Small intestine (tissue), 7 donors: ENCODE data around the gene NTPCR. TPM values are rescaled to one million over a fixed set of nuclear protein-coding genes. Genes with fewer than 3 reads are reported as not detected.
"Not testable (repeated sequence)": the region's sequence is repeated elsewhere in the genome, so short reads cannot be mapped to it uniquely, and the experiment has no call there.

Experiments used
- DNase-seq, 2 donors: peaks; one replicate each; pipeline versions ENCODE4 v3.0.0 to v3.0.0-alpha.2; 2013
- FAIRE-seq: peaks from 2 replicates; lab custom pipeline; 2012; peaks lifted over from hg19 to GRCh38; lab: Jason Lieb, UNC
- H3K27ac ChIP-seq, 3 donors: one replicate each; pipeline ENCODE4 v1.5.1; 2013; ENCODE audit warnings: low read length in 2 of 3, mild to moderate bottlenecking in 2 of 3, control low read depth in 1 of 3, inconsistent platforms in 1 of 3, low read depth in 1 of 3, moderate library complexity in 1 of 3
- H3K27me3 ChIP-seq, 3 donors: one replicate each; pipeline ENCODE4 v1.6.1; 2013; ENCODE audit warnings: low read length in 3 of 3, inconsistent platforms in 1 of 3; ENCODE audit not compliant: control insufficient read depth in 3 of 3, insufficient read depth in 3 of 3
- H3K36me3 ChIP-seq, 3 donors: one replicate each; pipeline ENCODE4 v1.6.1; 2013; ENCODE audit warnings: low read length in 3 of 3, inconsistent platforms in 1 of 3, low read depth in 1 of 3, mild to moderate bottlenecking in 1 of 3, moderate library complexity in 1 of 3; ENCODE audit not compliant: control insufficient read depth in 3 of 3, insufficient read depth in 2 of 3
- H3K4me1 ChIP-seq, 3 donors: one replicate each; pipeline ENCODE4 v1.6.1; 2013; ENCODE audit warnings: low read length in 2 of 3, inconsistent platforms in 1 of 3, low read depth in 1 of 3, mild to moderate bottlenecking in 1 of 3, moderate library complexity in 1 of 3; ENCODE audit not compliant: control insufficient read depth in 3 of 3, insufficient read depth in 2 of 3
- H3K4me3 ChIP-seq, 3 donors: one replicate each; pipeline ENCODE4 v1.5.1; 2013; ENCODE audit warnings: low read length in 3 of 3, control low read depth in 1 of 3, inconsistent platforms in 1 of 3, low read depth in 1 of 3, mild to moderate bottlenecking in 1 of 3, moderate library complexity in 1 of 3
- H3K9me3 ChIP-seq, 2 donors: one replicate each; pipeline ENCODE4 v1.6.1; 2013; ENCODE audit warnings: low read depth in 1 of 2, low read length in 1 of 2; ENCODE audit not compliant: control insufficient read depth in 2 of 2, insufficient read depth in 1 of 2
- WGBS, 3 donors: extraction: QIAGEN DNeasy Blood & Tissue Kit; methylation state at CpG; one replicate each; pipeline ENCODE4 v1.1.7; 2013; 5-methylcytosine and 5-hydroxymethylcytosine counted together
- polyA plus RNA-seq, 4 donors: library from polyadenylated mRNA; stranded (reverse) in 3 of 4; unstranded in 1 of 4; fragments of 200-250 nt in 3 of 4; fragments of 120-200 nt in 1 of 4; gene quantifications; one replicate each; pipeline versions ENCODE4 v1.2.1 to v1.2.3, GENCODE V29; 2013
- donor health status: healthy with polysubstance abuse.
- donor health status: control.
- donor health status: control.
- donor health status: Bipolar disorder and iron deficiency.
- donor health status: healthy.

The NTPCR gene
- polyA plus RNA-seq, 4 donors: 48.5 to 65.6 (median 58.1) TPM

GRCh38 chr1:232905331-232906034 lies 44.9 kb upstream of the NTPCR start:
- Histone ChIP-seq H3K27ac (no peak overlapping the region), H3K9me3 (peaks cover 0 to 3% of the 10 kb centered on the region in 2 donors), H3K4me3 (no peak overlapping the region), H3K27me3 (no peaks in the 10 kb centered on the region), H3K4me1 (peaks cover 3 to 27% (median 7%) of the 10 kb centered on the region in 3 donors), H3K36me3 (no peaks in the 10 kb centered on the region)
- no peak for DNase-seq
- no peak for FAIRE-seq
- 72 to 93% (median 79%) methylated on average over 4 of the region's 4 CpGs for WGBS, 3 donors

DNA sequence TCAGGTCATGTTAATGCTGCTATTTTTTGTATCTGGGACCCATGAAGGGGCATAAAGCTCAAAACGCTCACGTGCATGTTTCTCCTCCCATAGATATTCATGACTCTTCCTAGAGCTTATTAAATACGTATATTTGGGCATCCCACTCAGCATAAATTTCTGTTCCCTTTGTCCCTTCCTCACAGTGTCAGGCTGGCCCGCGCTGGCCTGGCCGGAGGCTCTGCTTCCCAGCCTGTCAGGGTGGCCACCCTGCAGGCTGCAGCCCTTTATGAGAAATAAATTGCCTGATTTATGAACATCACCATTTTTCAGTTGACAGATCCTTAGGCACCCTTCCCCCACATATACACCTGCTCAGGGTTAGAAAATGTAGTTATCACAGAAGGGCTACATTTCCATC lies 44.0 kb upstream of the NTPCR start:
- peaks cover 3 to 24% (median 7%) of the 10 kb centered on the region in 3 donors for H3K4me1 ChIP-seq
- H3K9me3 ChIP-seq: peaks cover 0 to 3% of the 10 kb centered on the region in 2 donors
- FAIRE-seq: no peak
- no peak for DNase-seq
- H3K4me3 ChIP-seq: no peak overlapping the region
- H3K27ac ChIP-seq: no peak overlapping the region
- H3K36me3 ChIP-seq: no peaks in the 10 kb centered on the region
- no peaks in the 10 kb centered on the region for H3K27me3 ChIP-seq
- 95 to 97% (median 96%) methylated on average over 6 of the region's 6 CpGs for WGBS, 3 donors

- FAIRE-seq: no peak
- 91 to 97% (median 94%) methylated on average over 7 of the region's 7 CpGs for WGBS, 3 donors
Measured at GRCh38 chr1:232908831-232909230, 41.6 kb upstream of the NTPCR start.

GRCh38 chr1:232909752-232910151 lies 40.7 kb upstream of the NTPCR start:
- H3K4me1 ChIP-seq: no peaks in the 10 kb centered on the region
- WGBS, 3 donors: 69 to 83% (median 79%) methylated on average over 4 of the region's 4 CpGs
- DNase-seq (no peak), FAIRE-seq (no peak)
- no peak overlapping the region for H3K4me3 ChIP-seq
- H3K36me3 ChIP-seq: no peaks in the 10 kb centered on the region
- no peak overlapping the region for H3K27ac ChIP-seq
- H3K27me3 ChIP-seq: no peaks in the 10 kb centered on the region
- no peaks in the 10 kb centered on the region for H3K9me3 ChIP-seq

More at GRCh38 chr1:232908831-232909230, 41.6 kb upstream of the NTPCR start:
- no peak for DNase-seq
- no peak overlapping the region for H3K4me3 ChIP-seq
- H3K36me3 ChIP-seq: no peaks in the 10 kb centered on the region
- no peaks in the 10 kb centered on the region for H3K27me3 ChIP-seq
- peaks cover 0 to 5% (median 4%) of the 10 kb centered on the region in 3 donors for H3K4me1 ChIP-seq
- H3K27ac ChIP-seq: no peak overlapping the region
- H3K9me3 ChIP-seq: no peaks in the 10 kb centered on the region

DNA sequence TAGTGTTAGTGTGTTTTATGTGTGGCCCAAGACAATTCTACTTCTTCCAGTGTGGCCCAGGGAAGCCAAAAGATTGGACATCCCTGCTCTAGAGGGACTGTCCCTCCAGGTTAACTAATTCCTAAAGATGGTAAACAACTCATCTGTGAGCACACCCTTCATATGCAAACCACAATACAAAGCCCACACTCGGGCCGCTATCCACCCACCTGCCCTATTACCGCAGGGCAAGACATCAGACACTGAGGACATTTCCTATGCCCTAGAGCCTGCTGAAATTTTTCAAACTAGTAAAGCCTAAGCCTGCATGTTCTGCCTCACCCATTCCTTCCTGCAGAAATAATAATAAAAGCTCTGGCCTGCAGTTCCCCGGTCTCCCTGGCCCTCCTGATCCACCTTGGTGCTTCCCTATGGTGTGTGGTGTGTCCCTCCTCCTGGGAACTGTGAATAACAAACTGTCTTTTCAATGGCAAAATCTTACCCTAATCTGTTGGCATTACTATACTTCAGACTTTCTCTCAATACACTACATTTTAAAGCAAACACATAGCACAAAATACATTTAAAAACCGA lies 39.3 kb upstream of the NTPCR start:
- Histone ChIP-seq H3K36me3 (no peaks in the 10 kb centered on the region), H3K27me3 (no peaks in the 10 kb centered on the region), H3K27ac (no peak overlapping the region), H3K4me1 (no peaks in the 10 kb centered on the region), H3K9me3 (no peaks in the 10 kb centered on the region), H3K4me3 (no peak overlapping the region)
- no peak for DNase-seq
- WGBS, 3 donors: 83 to 90% (median 83%) methylated on average over 5 of the region's 5 CpGs
- no peak for FAIRE-seq

GRCh38 chr1:232912845-232913580 lies 37.4 kb upstream of the NTPCR start:
- no peaks in the 10 kb centered on the region for H3K4me1 ChIP-seq
- no peaks in the 10 kb centered on the region for H3K36me3 ChIP-seq
- no peak overlapping the region for H3K27ac ChIP-seq
- no peaks in the 10 kb centered on the region for H3K27me3 ChIP-seq
- WGBS, 3 donors: 75 to 85% (median 79%) methylated on average over 3 of the region's 3 CpGs
- H3K4me3 ChIP-seq: no peak overlapping the region
- H3K9me3 ChIP-seq: no peaks in the 10 kb centered on the region
- DNase-seq: no peak
- no peak for FAIRE-seq

- WGBS, 3 donors: 89 to 97% (median 91%) methylated on average over 2 of the region's 2 CpGs
- H3K27me3 ChIP-seq, H3K4me1 ChIP-seq, H3K4me3 ChIP-seq, H3K27ac ChIP-seq, FAIRE-seq, H3K36me3 ChIP-seq, DNase-seq, H3K9me3 ChIP-seq: not testable (repeated sequence)
Measured at GRCh38 chr1:232914271-232914670, 36.1 kb upstream of the NTPCR start.

DNA sequence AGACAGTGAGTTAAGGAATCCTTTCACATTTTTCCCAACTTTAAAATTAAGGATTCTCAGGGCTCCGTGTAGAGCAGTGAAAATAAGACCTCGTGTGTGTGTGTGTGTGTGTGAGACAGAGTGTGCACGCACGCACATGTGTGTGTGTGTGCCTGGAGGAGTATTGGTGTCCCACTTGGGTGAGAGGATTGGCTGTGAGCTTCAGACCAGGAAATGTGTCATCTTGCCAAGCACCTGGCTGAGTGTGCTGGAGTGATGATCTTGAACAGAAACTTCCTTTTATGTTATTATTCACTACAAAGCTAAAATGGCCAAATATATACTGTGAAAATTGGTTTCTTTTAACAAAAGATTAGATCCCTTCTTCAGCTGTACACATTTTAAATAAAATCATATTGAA lies 35.2 kb upstream of the NTPCR start:
- WGBS, 3 donors: 76 to 88% (median 86%) methylated on average over 4 of the region's 4 CpGs
- H3K36me3 ChIP-seq: no peaks in the 10 kb centered on the region
- FAIRE-seq: no peak
- no peak overlapping the region for H3K27ac ChIP-seq
- H3K27me3 ChIP-seq: no peaks in the 10 kb centered on the region
- no peak overlapping the region for H3K4me3 ChIP-seq
- no peaks in the 10 kb centered on the region for H3K9me3 ChIP-seq
- no peak for DNase-seq
- H3K4me1 ChIP-seq: no peaks in the 10 kb centered on the region
